Right cardiac atrium (tissue), 5 donors: ENCODE results near the gene ZNF438. TPM values are rescaled to one million over a fixed set of nuclear protein-coding genes. Genes with fewer than 3 reads are reported as not detected.
"Not testable (repeated sequence)": the region's sequence is repeated elsewhere in the genome, so short reads cannot be mapped to it uniquely, and the experiment has no call there.

Experiments
- ATAC-seq, 2 donors: fragments of 200-7000 bp; cut with Tn5 transposase; one replicate each; pipeline versions ENCODE4 v1.8.0 to v1.9.1; 2020; ENCODE audit warnings: moderate library complexity in 2 of 2, mild to moderate bottlenecking in 1 of 2
- DNase-seq, 3 donors: peaks; one replicate each; pipeline ENCODE4 v3.0.0-alpha.2; 2020
- H3K27ac ChIP-seq: one replicate; pipeline ENCODE4 v1.5.1; 2013; ENCODE audit warnings: mild to moderate bottlenecking, low read length, control low read depth, moderate library complexity
- H3K27me3 ChIP-seq: one replicate; pipeline ENCODE4 v1.6.1; 2013; ENCODE audit not compliant: control insufficient read depth, insufficient read depth
- H3K4me1 ChIP-seq: one replicate; pipeline ENCODE4 v1.6.1; 2013; ENCODE audit warnings: low read length; ENCODE audit not compliant: control insufficient read depth, insufficient read depth
- H3K4me3 ChIP-seq: one replicate; pipeline ENCODE4 v1.5.1; 2013; ENCODE audit warnings: low read length, control low read depth
- H3K9me3 ChIP-seq: one replicate; pipeline ENCODE4 v1.6.1; 2013; ENCODE audit warnings: low read length; ENCODE audit not compliant: control insufficient read depth
- WGBS: extraction: QIAGEN DNeasy Blood & Tissue Kit; methylation state at CpG from one replicate; pipeline ENCODE4 v1.1.7; 2013; 5-methylcytosine and 5-hydroxymethylcytosine counted together
- intact Hi-C, 4 donors: fragments of 100-400 bp; cut with DNase I; formaldehyde crosslinking; loops; one replicate each; pipeline versions ENCODE4 v1.11.0 to v1.14.0; 2022 to 2023
- polyA plus RNA-seq: library from polyadenylated mRNA; stranded (reverse); fragments of 200-250 nt; gene quantifications from one replicate; pipeline ENCODE4 v1.2.3, GENCODE V29; 2013
- total RNA-seq, 4 donors: library from RNA; stranded (reverse); fragmentation: NEBNext Ultra II Directional; extraction: Animal tissue kit (Norgen Biotek cat#: 25700); gene quantifications; one replicate each; pipeline ENCODE4 v1.2.1, GENCODE V29; 2021
- donor health status: healthy with polysubstance abuse.
- donor health status: DM: no; HTN: yes; CAD: no.
- donor health status: DM: no; HTN: no; CAD: no.
- donor health status: DM: no; HTN: yes; CAD: no; lungs with severe emphysema.
- donor health status: DM: yes; HTN: yes; CAD: no.

The ZNF438 gene
- total and polyA plus RNA-seq, 5 donors = 14.9 to 17.1 (median 15.6) TPM

- WGBS = 83% methylated on average over 2 of the region's 2 CpGs
- H3K4me1 ChIP-seq = peaks cover 5% of the 10 kb centered on the region
- H3K27me3 ChIP-seq = no peaks in the 10 kb centered on the region
- H3K9me3 ChIP-seq = no peaks in the 10 kb centered on the region
- no peak overlapping the region for H3K27ac ChIP-seq
- intact Hi-C loops = no loop called here
- DNase-seq (no peak), ATAC-seq (peak; percentile 38 to 54)
- no peak overlapping the region for H3K4me3 ChIP-seq
Measured at GRCh38 chr10:31070691-31071090, 39.0 kb upstream of the ZNF438 start.

DNA sequence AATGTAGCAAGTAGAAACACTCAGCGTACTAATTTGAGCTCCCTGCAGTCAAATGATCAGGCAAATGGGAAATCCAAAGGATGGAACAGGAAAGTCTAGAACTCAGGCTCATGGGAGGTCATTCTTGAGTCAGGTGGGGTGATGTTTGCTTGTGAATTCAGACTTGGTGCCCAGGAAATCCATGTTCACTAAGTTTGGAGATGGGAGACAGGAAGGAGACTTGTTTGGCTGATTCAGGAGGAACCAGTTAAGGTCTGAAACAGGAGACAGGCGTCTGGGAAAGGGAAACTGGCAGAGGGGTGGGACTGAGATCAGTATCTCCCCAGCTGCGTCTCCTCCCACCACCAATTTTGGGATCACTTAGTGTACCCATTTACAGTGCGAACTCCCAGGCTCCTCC lies 38.4 kb upstream of the ZNF438 start:
- DNase-seq (no peak), ATAC-seq (peak in 1 of 2 donors; percentile 24)
- no peak overlapping the region for H3K4me3 ChIP-seq
- H3K27ac ChIP-seq = no peak overlapping the region
- no peaks in the 10 kb centered on the region for H3K27me3 ChIP-seq
- 63% methylated on average over 4 of the region's 4 CpGs for WGBS
- H3K9me3 ChIP-seq = no peaks in the 10 kb centered on the region
- intact Hi-C loops = no loop called here
- H3K4me1 ChIP-seq = peaks cover 5% of the 10 kb centered on the region

GRCh38 chr10:31069411-31069810 lies 37.7 kb upstream of the ZNF438 start:
- peaks cover 5% of the 10 kb centered on the region for H3K4me1 ChIP-seq
- DNase-seq = no peak
- intact Hi-C loops = no loop called here
- H3K27ac ChIP-seq = no peak overlapping the region
- no peaks in the 10 kb centered on the region for H3K9me3 ChIP-seq
- 91% methylated on average over 3 of the region's 3 CpGs for WGBS
- H3K4me3 ChIP-seq = no peak overlapping the region
- no peaks in the 10 kb centered on the region for H3K27me3 ChIP-seq
- ATAC-seq = no peak

- ATAC-seq (peak; percentile 71 to 75), DNase-seq (no peak)
- no peak overlapping the region for H3K4me3 ChIP-seq
- no peaks in the 10 kb centered on the region for H3K9me3 ChIP-seq
- H3K4me1 ChIP-seq = peaks cover 5% of the 10 kb centered on the region
- peak overlapping the region; percentile 37 for H3K27ac ChIP-seq
- no peaks in the 10 kb centered on the region for H3K27me3 ChIP-seq
- 50% methylated on average over 2 of the region's 2 CpGs for WGBS
- intact Hi-C loops = no loop called here
Measured at GRCh38 chr10:31064348-31064747, 32.7 kb upstream of the ZNF438 start.

- intact Hi-C loops = no loop called here
- 67% methylated on average over 6 of the region's 6 CpGs for WGBS
Measured at GRCh38 chr10:31063841-31064240, 32.2 kb upstream of the ZNF438 start.

DNA sequence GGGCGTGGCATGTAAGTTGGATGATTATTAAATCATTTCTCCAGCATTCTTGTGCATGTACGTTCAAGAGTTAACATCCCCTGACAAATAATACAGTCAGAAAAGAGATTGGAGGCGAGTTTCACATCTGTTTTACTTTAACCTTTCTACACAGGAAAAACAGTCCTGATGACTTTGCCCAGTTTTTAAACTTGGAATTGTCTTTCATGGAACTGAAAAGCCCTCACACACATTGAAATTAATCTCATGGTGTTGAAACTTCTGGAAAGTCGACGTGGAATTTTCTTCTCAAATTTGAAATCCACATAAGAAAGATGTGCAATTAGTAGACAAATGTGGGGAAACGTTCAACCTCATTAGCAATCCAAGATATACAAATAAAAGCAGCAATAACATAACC lies 31.2 kb upstream of the ZNF438 start:
- DNase-seq (no peak), ATAC-seq (peak; percentile 55 to 69)
- no peak overlapping the region for H3K27ac ChIP-seq
- intact Hi-C loops = no loop called here
- no peaks in the 10 kb centered on the region for H3K9me3 ChIP-seq
- no peak overlapping the region for H3K4me3 ChIP-seq
- H3K4me1 ChIP-seq = peaks cover 5% of the 10 kb centered on the region
- whole genome bisulfite sequencing = 52% methylated on average over 6 of the region's 6 CpGs
- H3K27me3 ChIP-seq = no peaks in the 10 kb centered on the region

More at GRCh38 chr10:31063841-31064240, 32.2 kb upstream of the ZNF438 start:
- peak overlapping the region; percentile 37 for H3K27ac ChIP-seq
- H3K9me3 ChIP-seq = no peaks in the 10 kb centered on the region
- no peak for DNase-seq
- H3K27me3 ChIP-seq = no peaks in the 10 kb centered on the region
- peak; percentile 18 to 26 for ATAC-seq
- H3K4me1 ChIP-seq = peaks cover 5% of the 10 kb centered on the region
- no peak overlapping the region for H3K4me3 ChIP-seq

DNA sequence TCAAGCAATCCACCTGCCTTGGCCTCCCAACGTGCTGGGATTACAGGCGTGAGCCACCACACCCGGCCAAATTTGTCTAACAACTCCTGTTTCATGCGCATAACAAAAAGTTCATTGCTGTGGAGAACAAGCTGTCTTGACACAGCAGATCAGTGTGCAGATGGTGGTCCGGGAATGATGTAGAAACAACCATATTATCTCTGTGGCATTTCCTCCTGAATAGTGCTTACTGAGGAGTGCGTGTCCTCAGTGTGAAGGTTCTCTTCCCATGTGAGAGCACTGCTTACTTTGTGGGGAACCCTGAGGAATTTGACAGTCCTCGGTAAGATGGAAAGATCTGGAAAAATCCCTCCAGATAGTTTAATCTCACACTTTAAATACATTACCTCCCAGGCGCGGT lies 30.3 kb upstream of the ZNF438 start:
- DNase-seq (no peak), ATAC-seq (peak in 1 of 2 donors; percentile 56)
- Histone ChIP-seq H3K9me3 (no peaks in the 10 kb centered on the region), H3K27ac (peak overlapping the region; percentile 38), H3K27me3 (no peaks in the 10 kb centered on the region), H3K4me3 (no peak overlapping the region), H3K4me1 (peaks cover 5% of the 10 kb centered on the region)
- 87% methylated on average over 9 of the region's 9 CpGs for WGBS
- intact Hi-C loops = no loop called here

GRCh38 chr10:31058795-31059703 lies 27.4 kb upstream of the ZNF438 start:
- intact Hi-C loops = no loop called here
- ATAC-seq (peak in 1 of 2 donors; percentile 74), DNase-seq (no peak)
- no peaks in the 10 kb centered on the region for H3K9me3 ChIP-seq
- H3K4me3 ChIP-seq = no peak overlapping the region
- no peak overlapping the region for H3K27ac ChIP-seq
- no peaks in the 10 kb centered on the region for H3K27me3 ChIP-seq
- WGBS = 61% methylated on average over 2 of the region's 2 CpGs
- H3K4me1 ChIP-seq = peaks cover 5% of the 10 kb centered on the region

DNA sequence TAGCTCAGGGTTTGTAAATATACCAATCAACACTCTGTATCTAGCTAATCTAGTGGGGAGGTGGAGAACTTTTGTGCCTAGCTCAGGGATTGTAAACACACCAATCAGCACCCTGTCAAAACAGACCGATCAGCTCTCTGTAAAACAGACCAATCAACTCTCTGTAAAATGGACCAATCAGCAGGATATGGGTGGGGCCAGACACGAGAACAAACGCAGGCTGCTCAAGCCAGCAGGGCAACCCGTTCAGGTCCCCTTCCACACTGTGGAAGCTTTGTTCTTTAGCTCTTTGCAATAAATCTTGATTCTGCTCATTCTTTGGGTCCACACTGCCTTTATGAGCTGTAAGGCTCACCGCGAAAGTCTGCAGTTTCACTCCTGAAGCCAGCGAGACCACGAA lies 25.0 kb upstream of the ZNF438 start:
- H3K27ac ChIP-seq, intact Hi-C loops, H3K4me1 ChIP-seq, ATAC-seq, DNase-seq, H3K27me3 ChIP-seq, H3K4me3 ChIP-seq, H3K9me3 ChIP-seq: not testable (repeated sequence)
- WGBS = 81% methylated on average over 8 of the region's 8 CpGs

GRCh38 chr10:31055573-31056251 lies 24.0 kb upstream of the ZNF438 start:
- H3K27me3 ChIP-seq = no peaks in the 10 kb centered on the region
- ATAC-seq = no peak
- intact Hi-C loops = no loop called here
- no peak overlapping the region for H3K27ac ChIP-seq
- WGBS = 93% methylated on average over 27 of the region's 27 CpGs
- DNase-seq = no peak
- H3K4me3 ChIP-seq = no peak overlapping the region
- H3K9me3 ChIP-seq = no peaks in the 10 kb centered on the region
- H3K4me1 ChIP-seq = no peaks in the 10 kb centered on the region

GRCh38 chr10:31051703-31052102 lies 20.0 kb upstream of the ZNF438 start:
- whole genome bisulfite sequencing = 59% methylated on average over 4 of the region's 4 CpGs
- Histone ChIP-seq H3K4me3 (no peak overlapping the region), H3K4me1 (no peaks in the 10 kb centered on the region), H3K9me3 (no peaks in the 10 kb centered on the region), H3K27ac (no peak overlapping the region), H3K27me3 (no peaks in the 10 kb centered on the region)
- intact Hi-C loops = no loop called here
- no peak for ATAC-seq
- DNase-seq = no peak
